GM12878 (cell line): ENCODE results near the gene SLC25A11. TPM values are rescaled to one million over a fixed set of nuclear protein-coding genes. Genes with fewer than 3 reads are reported as not detected.

Experiments
- ATAC-seq: fragments of 200-7000 bp; cut with Tn5 transposase; 3 replicates; pipeline ENCODE4 v1.9.1; 2020; ENCODE audit warnings: mild to moderate bottlenecking, moderate library complexity
- BruUV-seq: library from RNA; stranded (reverse); fragments of 400-500 nt; replicated peaks from 2 replicates; lab custom pipeline; 2021; lab: Mats Ljungman, UMichigan
- CTCF ChIA-PET: fragments of 300-600 bp; sonication (Branson Sonifier 250); formaldehyde crosslinking; extraction: SDS; loops from one replicate; lab custom pipeline; 2021; ENCODE audit warnings: inconsistent platforms; lab: Yijun Ruan, JAX
- POLR2A ChIA-PET: fragments of 350-600 bp; formaldehyde crosslinking; extraction: SDS; loops from one replicate; lab custom pipeline; 2021; ENCODE audit warnings: inconsistent platforms; lab: Charles Lee
- RAD21 ChIA-PET: fragments of 300-600 bp; sonication (Branson Sonifier 250); formaldehyde crosslinking; loops from one replicate; lab custom pipeline; 2023; ENCODE audit warnings: antibody characterized with exemption; ENCODE audit not compliant: unreplicated experiment; lab: Charles Lee
- SMC1A ChIA-PET: fragments of 300-600 bp; sonication (Branson Sonifier 250); formaldehyde crosslinking; loops from one replicate; lab custom pipeline; 2023; ENCODE audit not compliant: unreplicated experiment, uncharacterized antibody; lab: Charles Lee
- DNase-seq: peaks from one replicate; pipeline ENCODE4 v3.0.0-alpha.2; 2011; ENCODE audit warnings: low read depth, low spot score
- FAIRE-seq: peaks from 3 replicates; lab custom pipeline; 2011; peaks lifted over from hg19 to GRCh38; lab: Jason Lieb, UNC
- H2AFZ ChIP-seq: 2 replicates; pipeline ENCODE4 v1.6.0; 2011; ENCODE audit warnings: low read depth, low read length, control low read depth; ENCODE audit not compliant: control insufficient read depth
- H3K27ac ChIP-seq: 2 replicates; pipeline ENCODE4 v1.5.1; 2011; ENCODE audit warnings: control low read depth; ENCODE audit not compliant: control insufficient read depth, insufficient read depth
- H3K27me3 ChIP-seq, 2 experiments: replicated peaks in 1 of 2; 2 replicates each; pipeline versions ENCODE4 v1.6.0 to v1.6.1; 2011; ENCODE audit warnings: low read length in 1 of 2; ENCODE audit not compliant: control insufficient read depth in 2 of 2, insufficient read depth in 2 of 2
- H3K36me3 ChIP-seq, 2 experiments: 2 replicates each; pipeline ENCODE4 v1.5.1; 2011; ENCODE audit warnings: low read length in 1 of 2; ENCODE audit not compliant: control insufficient read depth in 2 of 2, insufficient read depth in 2 of 2
- H3K4me1 ChIP-seq: 2 replicates; pipeline ENCODE4 v1.6.1; 2011; ENCODE audit warnings: mild to moderate bottlenecking, low read length, moderate library complexity, mixed read lengths; ENCODE audit not compliant: control insufficient read depth, insufficient read depth
- H3K4me2 ChIP-seq: 2 replicates; pipeline ENCODE4 v1.6.0; 2011; ENCODE audit warnings: control low read depth; ENCODE audit not compliant: control insufficient read depth, insufficient read depth
- H3K4me3 ChIP-seq: fragments of 200-600 bp; sonication (generic); 2 replicates; pipeline ENCODE4 v1.5.1; 2016
- H3K79me2 ChIP-seq: 2 replicates; pipeline ENCODE4 v1.6.0; 2011; ENCODE audit warnings: low read length; ENCODE audit not compliant: control insufficient read depth, insufficient read depth
- H3K9ac ChIP-seq: 2 replicates; pipeline ENCODE4 v1.8.0; 2011; ENCODE audit warnings: low read length, control low read depth, mixed read lengths; ENCODE audit not compliant: control insufficient read depth, insufficient read depth
- H3K9me3 ChIP-seq: replicated peaks from 3 replicates; pipeline ENCODE4 v1.5.1; 2011; ENCODE audit warnings: mild to moderate bottlenecking, low read length; ENCODE audit not compliant: control insufficient read depth, insufficient read depth
- H4K20me1 ChIP-seq: 2 replicates; pipeline ENCODE4 v1.6.0; 2011; ENCODE audit not compliant: control insufficient read depth, insufficient read depth
- MLLT1 ChIP-seq: fragments of 450-650 bp; IDR thresholded peaks from 2 replicates; pipeline ENCODE4 v1.6.1; 2016; ENCODE audit warnings: mild to moderate bottlenecking
- MTA2 ChIP-seq: fragments of 450-650 bp; IDR thresholded peaks from 2 replicates; pipeline ENCODE4 v1.6.1; 2016; ENCODE audit warnings: low read depth, mild to moderate bottlenecking, moderate library complexity
- WGBS: methylation state at CpG from one replicate; pipeline ENCODE4 v1.1.6; 2016; ENCODE audit warnings: low lambda C conversion rate; ENCODE audit not compliant: insufficient replicate concordance, insufficient coverage; ENCODE audit errors: missing lambda C conversion rate; 5-methylcytosine and 5-hydroxymethylcytosine counted together
- in situ Hi-C: fragments of 300-500 bp; cut with MboI; formaldehyde crosslinking; loops from 9 replicates; pipeline ENCODE4 v1.14.3; 2018; ENCODE audit warnings: mixed read lengths
- intact Hi-C: fragments of 100-400 bp; cut with micrococcal nuclease; formaldehyde crosslinking; loops from one replicate; pipeline ENCODE4 v1.14.2; 2022; ENCODE audit not compliant: unreplicated experiment
- polyA plus RNA-seq, 11 experiments: library from polyadenylated mRNA; depleted of rRNA in 4 of 11; unstranded in 6 of 11; stranded (reverse) in 5 of 11; fragments of >200 nt; fragmentation: Nextera tagmentation in 4 of 11; fragmentation: Illumina TruSeq in 1 of 11; extraction: Ambion mirVana in 4 of 11; extraction: Trizol in 1 of 11; gene quantifications; 1 replicate in 1 of 11; 2 replicates in 10 of 11; pipeline versions ENCODE4 v1.2.1 to v1.2.3, GENCODE V29; 2011 to 2016; ENCODE audit warnings: inconsistent platforms in 2 of 11, missing spikeins in 2 of 11, low read depth in 1 of 11
- total RNA-seq, 4 experiments: library from RNA; depleted of rRNA in 3 of 4; stranded (reverse); fragments of >200 nt in 3 of 4; fragmentation: Illumina TruSeq in 1 of 4; extraction: Trizol in 1 of 4; gene quantifications; 2 replicates each; pipeline versions ENCODE4 v1.2.1 to v1.2.3, GENCODE V29; 2013 to 2021
- TF ChIP-seq, protein P1 (sequence below): IDR thresholded peaks from 2 replicates; pipeline ENCODE4 v1.6.1; 2011; ENCODE audit warnings: borderline replicate concordance, low read depth, mild to moderate bottlenecking, moderate library complexity, mixed read lengths, low read length; ENCODE audit not compliant: insufficient read depth; ENCODE audit errors: extremely low read length

Gene SLC25A11
- total and polyA plus RNA-seq, 10 of the 15 experiments (the other 5 are each of a cell fraction or from before 2014, with no cell fraction given), result 5.8 to 142 (median 65.0) TPM

DNA sequence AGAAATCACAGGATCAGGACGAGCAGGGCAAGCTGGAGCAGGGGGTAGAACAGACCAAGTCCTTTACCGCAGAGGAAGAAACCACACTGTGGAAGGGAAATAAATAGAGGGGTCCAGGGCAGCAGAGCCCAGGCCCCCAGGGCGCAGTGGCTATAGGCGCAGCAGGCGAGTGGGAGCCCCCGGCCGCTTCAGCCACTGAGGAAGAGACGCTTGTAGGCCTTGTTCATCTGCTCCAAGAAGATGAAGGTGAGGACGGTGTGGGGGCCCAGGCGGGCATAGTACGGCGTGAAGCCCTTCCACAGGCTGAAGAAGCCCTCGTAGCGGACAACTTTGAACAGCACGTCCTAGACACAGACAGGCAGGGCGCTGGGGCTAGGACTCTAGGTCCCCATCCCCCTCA, 2.3 kb downstream of the SLC25A11 start:
- BruUV-seq, result no TSS peak

DNA sequence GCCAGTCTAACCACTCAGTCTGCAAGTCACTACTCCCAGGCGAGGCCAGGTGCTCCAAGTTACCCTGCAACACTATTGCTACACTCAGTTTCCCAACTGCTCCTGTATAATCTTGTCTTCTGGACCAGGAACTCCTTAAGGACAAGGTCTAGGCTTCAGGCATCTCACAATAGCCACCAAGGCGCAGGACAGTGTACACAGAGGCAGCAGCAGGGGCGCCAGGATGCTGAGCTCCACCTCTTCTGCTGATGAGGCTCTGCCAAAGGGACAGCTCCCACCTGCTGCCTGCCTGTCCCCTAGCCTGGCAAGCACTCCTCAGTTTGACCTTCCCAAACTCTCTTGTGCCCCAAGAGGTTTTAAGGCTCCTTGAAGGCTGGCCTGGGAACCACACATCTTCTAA, 3.4 kb downstream of the SLC25A11 start:
- Histone ChIP-seq H3K9me3 (no peaks in the 10 kb centered on the region), H3K27ac (no peak overlapping the region), H3K4me1 (peaks cover 31% of the 10 kb centered on the region), H3K4me3 (no peak overlapping the region), H3K36me3 (peaks cover 4 to 14% of the 10 kb centered on the region in 2 experiments; a peak in 3 of 4 replicates), H4K20me1 (no peaks in the 10 kb centered on the region), H2AFZ (no peak overlapping the region), H3K79me2 (peaks cover 33% of the 10 kb centered on the region), H3K9ac (no peak overlapping the region), H3K4me2 (no peak overlapping the region), H3K27me3 (no peaks in the 10 kb centered on the region)
- intact Hi-C loops, result no loop called here
- DNase-seq (no peak), FAIRE-seq (no peak), ATAC-seq (no peak)
- in situ Hi-C loops, result no loop called here
- POLR2A ChIA-PET, result interaction anchor here (1.0 to 1.3 kb wide), 2 partner anchors 15 to 31 kb away, joined by 3 read pairs; partner anchors contain the start of genes ENO3 and SPAG7
- 98% methylated on average over 3 of the region's 3 CpGs for WGBS
- CTCF ChIA-PET, result interaction anchor here (1.0 kb wide), 1 partner anchor 28 kb away, joined by 3 read pairs; no protein-coding TSS in a partner anchor
- SMC1A ChIA-PET, result no interaction called here
- no TSS peak for BruUV-seq
- TF ChIP-seq MTA2 (no peak), MLLT1 (no peak)
- RAD21 ChIA-PET, result no interaction called here

More for the DNA sequence above, 2.3 kb downstream of the SLC25A11 start:
- H3K27me3 ChIP-seq, result no peaks in the 10 kb centered on the region
- no peak for ATAC-seq
- no peak for FAIRE-seq
- ChIA-PET RAD21 (no interaction called here), CTCF (interaction anchor here (0.7 kb wide), 1 partner anchor 32 kb away, joined by 3 read pairs; no protein-coding TSS in a partner anchor), SMC1A (no interaction called here), POLR2A (interaction anchor here (0.6 to 1.0 kb wide), 2 partner anchors 16 to 30 kb away, joined by 3 to 5 read pairs; partner anchors contain the start of gene SPAG7)
- TF ChIP-seq, protein P1, sequence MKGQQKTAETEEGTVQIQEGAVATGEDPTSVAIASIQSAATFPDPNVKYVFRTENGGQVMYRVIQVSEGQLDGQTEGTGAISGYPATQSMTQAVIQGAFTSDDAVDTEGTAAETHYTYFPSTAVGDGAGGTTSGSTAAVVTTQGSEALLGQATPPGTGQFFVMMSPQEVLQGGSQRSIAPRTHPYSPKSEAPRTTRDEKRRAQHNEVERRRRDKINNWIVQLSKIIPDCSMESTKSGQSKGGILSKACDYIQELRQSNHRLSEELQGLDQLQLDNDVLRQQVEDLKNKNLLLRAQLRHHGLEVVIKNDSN, result no peak
- DNase-seq, result no peak
- peaks cover 44% of the 10 kb centered on the region for H3K79me2 ChIP-seq
- H3K36me3 ChIP-seq, result peaks cover 6 to 18% of the 10 kb centered on the region in 2 experiments; a peak in 3 of 4 replicates
- H3K4me2 ChIP-seq, result no peak overlapping the region; the same call in 1 of the 2 replicates
- no peaks in the 10 kb centered on the region for H3K9me3 ChIP-seq
- H3K9ac ChIP-seq, result no peak overlapping the region
- intact Hi-C loops, result no loop called here
- H2AFZ ChIP-seq, result no peak overlapping the region
- no peaks in the 10 kb centered on the region for H4K20me1 ChIP-seq
- peaks cover 30% of the 10 kb centered on the region for H3K4me1 ChIP-seq
- H3K27ac ChIP-seq, result no peak overlapping the region
- WGBS, result 90% methylated on average over 16 of the region's 16 CpGs
- in situ Hi-C loops, result no loop called here
- no peak overlapping the region for H3K4me3 ChIP-seq
